K562 (cell line): ENCODE data around the gene MAPRE2. TPM values are rescaled to one million over a fixed set of nuclear protein-coding genes. Genes with fewer than 3 reads are reported as not detected.

Experiments used
- BMI1 ChIP-seq: fragments of 150-350 bp; IDR thresholded peaks from 2 replicates; pipeline ENCODE4 v1.6.1; 2014; ENCODE audit warnings: low read length
- CBX2 ChIP-seq: fragments of 200-600 bp; sonication (generic); IDR thresholded peaks from one replicate; pipeline ENCODE4 v1.6.1; 2012; ENCODE audit warnings: mild to moderate bottlenecking, low read length, inconsistent platforms; ENCODE audit not compliant: insufficient read depth, poor library complexity, severe bottlenecking
- CTCF ChIP-seq, 3 experiments: IDR thresholded peaks in 2 of 3; conservative IDR thresholded peaks in 1 of 3; 2 replicates each; pipeline ENCODE4 v1.5.1; 2011 to 2012; ENCODE audit warnings: low read length in 3 of 3, mild to moderate bottlenecking in 3 of 3, control low read depth in 2 of 3, improper control_type of control experiment in 1 of 3, inconsistent platforms in 1 of 3, low read depth in 1 of 3, mixed read lengths in 1 of 3, moderate library complexity in 1 of 3; ENCODE audit not compliant: insufficient read depth in 2 of 3
- NFIC ChIP-seq: fragments of 450-650 bp; IDR thresholded peaks from 2 replicates; pipeline ENCODE4 v1.6.1; 2017; ENCODE audit warnings: mild to moderate bottlenecking, inconsistent platforms
- PYGO2 ChIP-seq: fragments of 450-650 bp; IDR thresholded peaks from 2 replicates; pipeline ENCODE4 v1.6.1; 2016; ENCODE audit warnings: mild to moderate bottlenecking, missing genetic modification characterization, moderate library complexity, missing compliant biosample characterization
- ZBTB40 ChIP-seq, 2 experiments: fragments of 450-650 bp in 1 of 2; sonication (generic) in 1 of 2; formaldehyde crosslinking in 1 of 2; IDR thresholded peaks; 2 replicates each; pipeline versions ENCODE4 v1.7.1 to v1.9.0; 2016 to 2022; ENCODE audit warnings: inconsistent platforms in 1 of 2, mild to moderate bottlenecking in 1 of 2, missing genetic modification reagents in 1 of 2
- ZBTB8A ChIP-seq: fragments of 450-650 bp; IDR thresholded peaks from 2 replicates; pipeline ENCODE4 v1.6.1; 2018; ENCODE audit warnings: mild to moderate bottlenecking, moderate library complexity; ENCODE audit not compliant: partially characterized antibody
- polyA plus RNA-seq, 8 experiments: library from polyadenylated mRNA; depleted of rRNA in 4 of 8; stranded (reverse) in 5 of 8; unstranded in 3 of 8; fragments of >200 nt; fragmentation: Nextera tagmentation in 2 of 8; fragmentation: Illumina TruSeq in 1 of 8; extraction: Ambion mirVana in 2 of 8; extraction: Trizol in 1 of 8; gene quantifications; 2 replicates each; pipeline versions ENCODE4 v1.2.1 to v1.2.3, GENCODE V29; 2011 to 2014; ENCODE audit warnings: inconsistent platforms in 1 of 8, missing spikeins in 1 of 8
- total RNA-seq, 7 experiments: library from RNA; depleted of rRNA in 6 of 7; stranded (reverse); fragments of >200 nt in 6 of 7; fragmentation: Illumina TruSeq in 2 of 7; extraction: Trizol in 2 of 7; gene quantifications; 2 replicates each; pipeline versions ENCODE4 v1.2.1 to v1.2.3, GENCODE V29; 2011 to 2021; ENCODE audit warnings: low replicate concordance in 1 of 7

The MAPRE2 gene
- total and polyA plus RNA-seq, 9 of the 15 experiments (the other 6 are each of a cell fraction or from before 2014, with no cell fraction given): 32.3 to 70.7 (median 40.7) TPM

GRCh38 chr18:35022426-35023001 lies 18.7 kb upstream of the MAPRE2 start (continued):
- TF ChIP-seq CTCF (IDR thresholded peaks at IDR 0.05 in 2 of 3, conservative IDR thresholded peaks at IDR 0.05 in 1 of 3; ENCODE audit: insufficient read depth in 2 of 3, low read depth in 1 of 3, low read length in 3 of 3) (no peak), PYGO2 (no peak), NFIC (no peak), CBX2 (no peak), ZBTB40 (IDR thresholded peaks at IDR 0.05) (no peak), ZBTB40 (CRISPR knock-in tag; IDR thresholded peaks at IDR 0.05) (no peak), ZBTB8A (no peak), BMI1 (no peak)
